Lower leg skin (tissue), 3 donors: ENCODE measurements around the gene RHOU.

ENCODE experiments used
- POLR2A ChIP-seq, 2 donors: fragments of 450-650 bp; IDR thresholded peaks; one replicate each; pipeline ENCODE4 v1.6.1; 2016 to 2017; ENCODE audit warnings: antibody characterized with exemption in 2 of 2, mild to moderate bottlenecking in 1 of 2, moderate library complexity in 1 of 2
- TF ChIP-seq, protein P1 (sequence below), 3 donors: fragments of 450-650 bp; IDR thresholded peaks; one replicate each; pipeline ENCODE4 v1.5.1; 2016; ENCODE audit warnings: antibody characterized with exemption in 3 of 3, mild to moderate bottlenecking in 3 of 3, moderate library complexity in 2 of 3

DNA sequence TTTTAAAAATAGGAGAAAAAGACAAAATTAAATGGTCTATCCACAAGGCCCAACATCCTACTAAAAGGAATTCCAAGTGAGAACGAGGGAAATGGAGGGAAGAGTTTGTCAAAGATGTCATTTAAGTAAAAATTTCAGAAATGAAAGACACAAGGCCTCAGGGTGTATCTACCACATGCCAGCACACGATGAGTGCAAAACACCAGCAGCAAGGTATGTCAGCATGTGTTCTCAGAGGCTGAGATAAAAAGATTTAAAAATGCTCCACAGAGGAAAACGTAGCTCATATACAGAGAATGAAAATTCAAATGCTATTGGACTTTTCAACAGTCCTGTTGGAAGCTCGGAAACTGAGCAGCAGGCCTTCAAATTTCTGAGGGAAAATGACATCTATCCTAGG lies 42.0 kb downstream of the RHOU start:
- TF ChIP-seq, protein P1, sequence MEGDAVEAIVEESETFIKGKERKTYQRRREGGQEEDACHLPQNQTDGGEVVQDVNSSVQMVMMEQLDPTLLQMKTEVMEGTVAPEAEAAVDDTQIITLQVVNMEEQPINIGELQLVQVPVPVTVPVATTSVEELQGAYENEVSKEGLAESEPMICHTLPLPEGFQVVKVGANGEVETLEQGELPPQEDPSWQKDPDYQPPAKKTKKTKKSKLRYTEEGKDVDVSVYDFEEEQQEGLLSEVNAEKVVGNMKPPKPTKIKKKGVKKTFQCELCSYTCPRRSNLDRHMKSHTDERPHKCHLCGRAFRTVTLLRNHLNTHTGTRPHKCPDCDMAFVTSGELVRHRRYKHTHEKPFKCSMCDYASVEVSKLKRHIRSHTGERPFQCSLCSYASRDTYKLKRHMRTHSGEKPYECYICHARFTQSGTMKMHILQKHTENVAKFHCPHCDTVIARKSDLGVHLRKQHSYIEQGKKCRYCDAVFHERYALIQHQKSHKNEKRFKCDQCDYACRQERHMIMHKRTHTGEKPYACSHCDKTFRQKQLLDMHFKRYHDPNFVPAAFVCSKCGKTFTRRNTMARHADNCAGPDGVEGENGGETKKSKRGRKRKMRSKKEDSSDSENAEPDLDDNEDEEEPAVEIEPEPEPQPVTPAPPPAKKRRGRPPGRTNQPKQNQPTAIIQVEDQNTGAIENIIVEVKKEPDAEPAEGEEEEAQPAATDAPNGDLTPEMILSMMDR (IDR thresholded peaks at IDR 0.05): no peak
- TF ChIP-seq POLR2A (IDR thresholded peaks at IDR 0.05): no peak
